CD14-positive monocyte (primary cell): ENCODE measurements around the gene LAMA3. TPM values are rescaled to one million over a fixed set of nuclear protein-coding genes. Genes with fewer than 3 reads are reported as not detected.
A peak's percentile ranks its signal among the peaks of the same experiment; 100 is the strongest.

ENCODE experiments used
- DNase-seq, 3 donors: peaks; one replicate each; pipeline ENCODE4 v3.0.0-alpha.2; 2011 to 2022
- H2AFZ ChIP-seq: 2 replicates; pipeline ENCODE4 v1.6.0; 2012; ENCODE audit warnings: mild to moderate bottlenecking, low read depth, low read length, inconsistent platforms; ENCODE audit not compliant: insufficient read depth, poor library complexity, severe bottlenecking
- H3K27ac ChIP-seq, 2 donors: 1 replicate in 1 of 2; 2 replicates in 1 of 2; pipeline ENCODE4 v1.5.1; 2012 to 2013; ENCODE audit warnings: low read length in 2 of 2, control low read depth in 1 of 2, inconsistent platforms in 1 of 2, low read depth in 1 of 2, mild to moderate bottlenecking in 1 of 2
- H3K27me3 ChIP-seq, 2 donors: one replicate each; pipeline versions ENCODE4 v1.6.0 to v1.6.1; 2011 to 2013; ENCODE audit warnings: low read length in 2 of 2; ENCODE audit not compliant: control insufficient read depth in 2 of 2, insufficient read depth in 2 of 2
- H3K36me3 ChIP-seq, 2 donors: replicated peaks in 1 of 2; 1 replicate in 1 of 2; 2 replicates in 1 of 2; pipeline versions ENCODE4 v1.5.1 to v1.6.1; 2012 to 2013; ENCODE audit warnings: low read length in 2 of 2, control low read depth in 1 of 2, inconsistent platforms in 1 of 2, mild to moderate bottlenecking in 1 of 2; ENCODE audit not compliant: insufficient read depth in 2 of 2, control insufficient read depth in 1 of 2
- H3K4me1 ChIP-seq, 2 donors: 1 replicate in 1 of 2; 2 replicates in 1 of 2; pipeline versions ENCODE4 v1.5.1 to v1.6.1; 2012 to 2013; ENCODE audit warnings: low read length in 2 of 2, control low read depth in 1 of 2, inconsistent platforms in 1 of 2, mild to moderate bottlenecking in 1 of 2, moderate library complexity in 1 of 2; ENCODE audit not compliant: insufficient read depth in 2 of 2, control insufficient read depth in 1 of 2
- H3K4me2 ChIP-seq: replicated peaks from 2 replicates; pipeline ENCODE3; 2012; ENCODE audit warnings: low read length, moderate library complexity, mild to moderate bottlenecking; ENCODE audit not compliant: poor library complexity, severe bottlenecking; ENCODE audit errors: extremely low read depth
- H3K4me3 ChIP-seq, 3 experiments: fragments of 200-600 bp in 1 of 3; sonication (generic) in 1 of 3; replicated peaks in 1 of 3; 1 replicate in 2 of 3; 2 replicates in 1 of 3; pipeline ENCODE4 v1.5.1; 2011 to 2013; ENCODE audit warnings: low read length in 3 of 3, mild to moderate bottlenecking in 3 of 3, control low read depth in 2 of 3, low read depth in 2 of 3, inconsistent platforms in 1 of 3, moderate library complexity in 1 of 3
- H3K79me2 ChIP-seq: 2 replicates; pipeline ENCODE4 v1.6.0; 2012; ENCODE audit warnings: mild to moderate bottlenecking, control low read depth, inconsistent platforms, low read length, moderate library complexity; ENCODE audit not compliant: insufficient read depth
- H3K9ac ChIP-seq: 2 replicates; pipeline ENCODE4 v1.6.0; 2017; ENCODE audit warnings: low read length, mild to moderate bottlenecking; ENCODE audit not compliant: insufficient read depth, poor library complexity, severe bottlenecking
- H3K9me3 ChIP-seq, 2 donors: replicated peaks in 1 of 2; 1 replicate in 1 of 2; 2 replicates in 1 of 2; pipeline versions ENCODE4 v1.5.1 to v1.6.1; 2012 to 2013; ENCODE audit warnings: low read length in 2 of 2, control low read depth in 1 of 2; ENCODE audit not compliant: control insufficient read depth in 1 of 2, insufficient read depth in 1 of 2
- H4K20me1 ChIP-seq: 2 replicates; pipeline ENCODE4 v1.6.0; 2012; ENCODE audit warnings: mild to moderate bottlenecking, low read length, control low read depth, moderate library complexity; ENCODE audit not compliant: insufficient read depth
- H3K27ac Mint-ChIP-seq, 7 donors: one replicate each; pipeline ENCODE4 v1.8.0; 2020; ENCODE audit warnings: mild to moderate bottlenecking in 7 of 7, mixed read lengths in 7 of 7, moderate library complexity in 6 of 7, inconsistent platforms in 2 of 7
- H3K27me3 Mint-ChIP-seq, 3 donors: one replicate each; pipeline ENCODE4 v1.8.0; 2021 to 2022; ENCODE audit warnings: low read depth in 3 of 3, mild to moderate bottlenecking in 3 of 3, mixed read lengths in 3 of 3, moderate library complexity in 3 of 3, inconsistent platforms in 1 of 3
- H3K36me3 Mint-ChIP-seq, 2 donors: one replicate each; pipeline ENCODE4 v1.8.0; 2020; ENCODE audit warnings: mixed read lengths in 2 of 2, inconsistent platforms in 1 of 2, mild to moderate bottlenecking in 1 of 2
- H3K4me1 Mint-ChIP-seq: one replicate; pipeline ENCODE4 v1.8.0; 2020; ENCODE audit warnings: mild to moderate bottlenecking, mixed read lengths
- H3K4me3 Mint-ChIP-seq, 2 donors: one replicate each; pipeline ENCODE4 v1.8.0; 2020; ENCODE audit warnings: mild to moderate bottlenecking in 2 of 2, mixed read lengths in 2 of 2, moderate library complexity in 1 of 2
- H3K9me3 Mint-ChIP-seq, 7 donors: one replicate each; pipeline ENCODE4 v1.8.0; 2020 to 2022; ENCODE audit warnings: mixed read lengths in 7 of 7, mild to moderate bottlenecking in 6 of 7, moderate library complexity in 6 of 7, inconsistent platforms in 2 of 7
- WGBS: methylation state at CpG from one replicate; pipeline ENCODE4 v1.1.5; 2013; ENCODE audit warnings: missing lambda C conversion rate; ENCODE audit not compliant: insufficient coverage; 5-methylcytosine and 5-hydroxymethylcytosine counted together
- intact Hi-C, 2 donors: fragments of 100-400 bp; cut with micrococcal nuclease; formaldehyde crosslinking; loops; one replicate each; pipeline versions ENCODE4 v1.15.0 to v1.15.1; 2023
- polyA plus RNA-seq, 3 donors: library from polyadenylated mRNA; depleted of rRNA in 1 of 3; unstranded in 2 of 3; stranded (reverse) in 1 of 3; fragments of 300-500 nt in 2 of 3; fragments of >200 nt in 1 of 3; fragmentation: Illumina TruSeq in 2 of 3; gene quantifications; 1 replicate in 2 of 3; 2 replicates in 1 of 3; pipeline ENCODE4 v1.2.3, GENCODE V29; 2012 to 2021
- TF ChIP-seq, protein P1 (sequence below): fragments of 200-600 bp; IDR thresholded peaks from one replicate; pipeline ENCODE4 v1.8.0; 2022; ENCODE audit warnings: antibody characterized with exemption, mild to moderate bottlenecking

Gene LAMA3
- polyA plus RNA-seq, 3 donors, result not detected

DNA sequence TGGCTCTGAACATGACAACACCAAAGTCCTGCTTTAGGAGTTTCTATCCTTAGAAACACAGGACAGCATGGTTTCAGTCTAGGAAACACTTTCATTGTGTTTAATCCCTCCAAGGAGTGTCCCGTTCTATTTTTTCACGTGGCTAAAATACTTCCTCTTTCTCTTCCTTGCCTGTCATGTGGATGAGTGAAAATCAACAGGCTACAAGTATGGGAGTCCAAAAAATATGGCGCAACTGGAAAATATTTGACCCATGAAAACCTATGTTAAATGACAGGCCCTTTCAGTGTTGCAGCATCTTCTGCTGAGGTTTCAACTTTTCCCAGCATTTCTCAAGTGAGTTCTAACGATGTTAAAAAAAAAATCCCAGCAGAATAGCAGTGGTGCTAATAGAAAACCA lies 146.3 kb downstream of the LAMA3 start:
- no peaks in the 10 kb centered on the region for H3K79me2 ChIP-seq
- no peaks in the 10 kb centered on the region for H3K9me3 ChIP-seq
- no peak overlapping the region for H3K9ac ChIP-seq
- Mint-ChIP-seq H3K4me3 (no peak overlapping the region), H3K36me3 (no peaks in the 10 kb centered on the region), H3K27ac (peak overlapping the region in 1 of 7 donors; percentile 6), H3K27me3 (no peaks in the 10 kb centered on the region), H3K4me1 (peaks cover 11% of the 10 kb centered on the region), H3K9me3 (no peaks in the 10 kb centered on the region)
- DNase-seq, result peak; percentile 15 to 71 (median 22)
- H4K20me1 ChIP-seq, result no peaks in the 10 kb centered on the region
- H3K4me3 ChIP-seq, result no peak overlapping the region
- no peak overlapping the region for H2AFZ ChIP-seq
- no peaks in the 10 kb centered on the region for H3K36me3 ChIP-seq
- H3K4me2 ChIP-seq, result no peak overlapping the region
- no peaks in the 10 kb centered on the region for H3K4me1 ChIP-seq
- TF ChIP-seq, protein P1, sequence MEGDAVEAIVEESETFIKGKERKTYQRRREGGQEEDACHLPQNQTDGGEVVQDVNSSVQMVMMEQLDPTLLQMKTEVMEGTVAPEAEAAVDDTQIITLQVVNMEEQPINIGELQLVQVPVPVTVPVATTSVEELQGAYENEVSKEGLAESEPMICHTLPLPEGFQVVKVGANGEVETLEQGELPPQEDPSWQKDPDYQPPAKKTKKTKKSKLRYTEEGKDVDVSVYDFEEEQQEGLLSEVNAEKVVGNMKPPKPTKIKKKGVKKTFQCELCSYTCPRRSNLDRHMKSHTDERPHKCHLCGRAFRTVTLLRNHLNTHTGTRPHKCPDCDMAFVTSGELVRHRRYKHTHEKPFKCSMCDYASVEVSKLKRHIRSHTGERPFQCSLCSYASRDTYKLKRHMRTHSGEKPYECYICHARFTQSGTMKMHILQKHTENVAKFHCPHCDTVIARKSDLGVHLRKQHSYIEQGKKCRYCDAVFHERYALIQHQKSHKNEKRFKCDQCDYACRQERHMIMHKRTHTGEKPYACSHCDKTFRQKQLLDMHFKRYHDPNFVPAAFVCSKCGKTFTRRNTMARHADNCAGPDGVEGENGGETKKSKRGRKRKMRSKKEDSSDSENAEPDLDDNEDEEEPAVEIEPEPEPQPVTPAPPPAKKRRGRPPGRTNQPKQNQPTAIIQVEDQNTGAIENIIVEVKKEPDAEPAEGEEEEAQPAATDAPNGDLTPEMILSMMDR, result no peak
- intact Hi-C loops, result no loop called here
- WGBS, result no CpG with 5 or more reads among the region's 4 CpGs
- H3K27ac ChIP-seq, result no peak overlapping the region
- no peaks in the 10 kb centered on the region for H3K27me3 ChIP-seq

DNA sequence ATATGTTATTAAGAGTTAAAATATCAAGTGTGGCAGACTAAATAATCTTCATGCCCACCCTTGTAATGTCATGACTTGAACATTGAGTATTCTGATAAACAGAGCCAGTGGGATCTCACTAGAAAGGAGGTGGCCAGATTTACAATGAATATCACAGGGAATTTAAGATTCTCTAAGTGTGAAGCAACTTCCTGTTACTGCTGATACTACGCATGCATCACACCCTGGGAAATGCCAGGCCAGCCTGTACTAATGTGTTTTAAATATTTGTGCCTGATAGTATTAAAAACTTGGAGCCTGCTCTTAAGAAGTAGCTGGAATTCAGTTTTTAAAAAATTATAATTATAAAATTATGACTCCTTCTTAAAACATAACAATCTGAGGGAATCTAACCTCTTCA lies 148.3 kb downstream of the LAMA3 start:
- H2AFZ ChIP-seq, result no peak overlapping the region
- no peak overlapping the region for H3K4me3 ChIP-seq
- peaks cover 0 to 2% (median 0%) of the 10 kb centered on the region in 7 donors for H3K9me3 Mint-ChIP-seq
- H3K27me3 ChIP-seq, result no peaks in the 10 kb centered on the region
- peak; percentile 28 to 84 (median 44) for DNase-seq
- H3K36me3 ChIP-seq, result no peaks in the 10 kb centered on the region
- no peaks in the 10 kb centered on the region for H3K36me3 Mint-ChIP-seq
- H3K4me3 Mint-ChIP-seq, result no peak overlapping the region
- no peaks in the 10 kb centered on the region for H3K9me3 ChIP-seq
- H3K27ac ChIP-seq, result no peak overlapping the region
- no peaks in the 10 kb centered on the region for H3K79me2 ChIP-seq
- intact Hi-C loops, result no loop called here
- peaks cover 0 to 2% (median 0%) of the 10 kb centered on the region in 3 donors for H3K27me3 Mint-ChIP-seq
- no peak overlapping the region for H3K4me2 ChIP-seq
- TF ChIP-seq, protein P1, result no peak
- H3K4me1 Mint-ChIP-seq, result peaks cover 11% of the 10 kb centered on the region
- H4K20me1 ChIP-seq, result no peaks in the 10 kb centered on the region
- H3K9ac ChIP-seq, result no peak overlapping the region
- H3K27ac Mint-ChIP-seq, result no peak overlapping the region
- no peaks in the 10 kb centered on the region for H3K4me1 ChIP-seq
- no CpG with 5 or more reads among the region's 1 CpG for WGBS
